PC-3 (cell line): Measurements from ENCODE around the gene DHCR7.

Source experiments
- CTCF ChIP-seq: fragments of 300-600 bp; sonication (generic); conservative IDR thresholded peaks from 2 replicates; pipeline ENCODE4 v1.5.1; 2017; ENCODE audit warnings: antibody characterized with exemption, low read depth, mild to moderate bottlenecking, low read length
- EZH2phosphoT487 ChIP-seq: fragments of 300-600 bp; sonication (generic); IDR thresholded peaks from 2 replicates; pipeline ENCODE4 v1.6.1; 2018; ENCODE audit warnings: mild to moderate bottlenecking, antibody characterized with exemption, low read length, borderline replicate concordance

DNA sequence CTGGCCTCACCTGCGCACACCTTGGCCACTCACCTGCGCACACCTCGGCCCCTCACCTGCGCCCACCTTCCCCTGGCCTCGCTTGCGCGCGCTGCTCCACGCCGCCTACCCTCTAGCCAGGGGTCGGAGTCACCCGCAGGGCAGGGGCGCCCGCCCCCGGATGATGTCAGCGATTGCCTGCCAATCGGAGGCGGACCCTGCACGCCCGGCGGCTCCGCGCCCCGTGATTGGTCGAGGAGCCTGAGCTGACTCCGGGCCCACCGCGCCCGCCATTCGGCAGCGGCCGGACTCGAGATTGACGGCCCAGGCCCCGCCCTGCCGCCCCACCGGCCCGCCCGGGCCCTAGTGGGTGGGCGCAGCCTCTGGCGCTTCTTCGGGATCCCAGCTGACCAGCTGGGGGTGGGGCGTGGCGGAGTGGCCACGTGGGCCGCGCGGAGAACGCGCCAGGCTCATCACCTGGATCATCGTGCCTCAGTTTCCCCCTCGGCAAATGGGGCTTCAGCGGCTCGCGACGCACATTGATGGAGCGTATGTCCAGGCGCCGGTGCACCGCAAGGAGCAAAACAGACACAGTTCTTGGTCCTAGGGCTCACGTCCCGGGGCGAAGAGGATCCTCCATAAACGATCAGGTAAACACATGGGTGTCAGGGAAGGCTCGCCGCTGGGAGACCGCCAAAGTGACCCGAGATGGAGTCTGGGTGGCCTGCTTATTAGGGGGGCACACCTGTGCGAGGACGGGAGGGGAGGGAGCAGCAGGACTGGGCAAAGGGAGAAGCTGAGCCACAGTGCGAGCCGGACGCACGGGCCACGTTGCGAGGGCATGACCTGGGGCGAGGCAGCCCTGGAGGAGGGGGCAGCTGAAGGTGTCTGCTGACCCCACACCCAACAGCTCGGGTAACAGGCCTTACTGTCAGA, at the start of gene DHCR7:
- TF ChIP-seq CTCF, result no peak
- TF ChIP-seq EZH2phosphoT487, result no peak
